Stomach (tissue), 19 donors: ENCODE measurements around the gene SULT1C4. TPM values are rescaled to one million over a fixed set of nuclear protein-coding genes. Genes with fewer than 3 reads are reported as not detected.

Experiments used
- DNase-seq, 2 donors: peaks; one replicate each; pipeline versions ENCODE4 v3.0.0 to v3.0.0-alpha.2; 2013 to 2019
- H3K27ac ChIP-seq, 5 donors: fragments of 200-600 bp in 4 of 5; sonication (generic) in 4 of 5; one replicate each; pipeline ENCODE4 v1.5.1; 2013 to 2019; ENCODE audit warnings: mild to moderate bottlenecking in 1 of 5, moderate library complexity in 1 of 5
- H3K27me3 ChIP-seq, 3 donors: fragments of 200-600 bp; sonication (generic); one replicate each; pipeline ENCODE4 v1.5.1; 2017 to 2019; ENCODE audit warnings: mixed run types in 1 of 3
- H3K36me3 ChIP-seq, 4 donors: fragments of 200-600 bp; sonication (generic); 1 replicate in 3 of 4; 2 replicates in 1 of 4; pipeline ENCODE4 v1.5.1; 2016 to 2019
- H3K4me1 ChIP-seq, 4 donors: fragments of 200-600 bp; sonication (generic); one replicate each; pipeline ENCODE4 v1.5.1; 2016 to 2019
- H3K4me3 ChIP-seq, 4 donors: fragments of 200-600 bp; sonication (generic) in 3 of 4; one replicate each; pipeline ENCODE4 v1.5.1; 2016 to 2019; ENCODE audit warnings: mild to moderate bottlenecking in 1 of 4
- H3K9me3 ChIP-seq, 4 donors: fragments of 200-600 bp; sonication (generic); one replicate each; pipeline ENCODE4 v1.5.1; 2016 to 2019
- EP300 ChIP-seq: sonication (generic); formaldehyde crosslinking; IDR thresholded peaks from one replicate; pipeline ENCODE4 v1.6.1; 2017; ENCODE audit warnings: antibody characterized with exemption
- POLR2A ChIP-seq, 4 donors: fragments of 450-650 bp; IDR thresholded peaks; one replicate each; pipeline ENCODE4 v1.6.1; 2016; ENCODE audit warnings: antibody characterized with exemption in 4 of 4, control low read depth in 2 of 4, mild to moderate bottlenecking in 1 of 4, moderate library complexity in 1 of 4
- POLR2AphosphoS5 ChIP-seq, 3 donors: sonication (generic); formaldehyde crosslinking; IDR thresholded peaks; one replicate each; pipeline ENCODE4 v1.6.1; 2016; ENCODE audit warnings: antibody characterized with exemption in 3 of 3
- WGBS, 5 donors: extraction: QIAGEN DNeasy Blood & Tissue Kit in 3 of 5; methylation state at CpG; one replicate each; pipeline versions ENCODE4 v1.1.5 to v1.1.7; 2013 to 2018; 5-methylcytosine and 5-hydroxymethylcytosine counted together
- intact Hi-C: fragments of 100-400 bp; cut with DNase I; formaldehyde crosslinking; loops from one replicate; pipeline ENCODE4 v1.15.1; 2023; ENCODE audit warnings: low total_unique reads
- long read RNA-seq, 10 donors: transcript quantifications; one replicate each; lab custom pipeline, GENCODE V29; 2026
- polyA plus RNA-seq, 3 donors: library from polyadenylated mRNA; stranded (reverse); fragments of 200-250 nt; gene quantifications; one replicate each; pipeline ENCODE4 v1.2.3, GENCODE V29; 2013
- total RNA-seq, 5 donors: library from RNA; depleted of rRNA; stranded (reverse); fragments of >200 nt; gene quantifications; one replicate each; pipeline versions ENCODE4 v1.1.0 to v1.2.3, GENCODE V29; 2014 to 2016
- TF ChIP-seq, protein P1 (sequence below), 7 experiments: fragments of 450-650 bp in 4 of 7; fragments of 200-600 bp in 3 of 7; sonication (generic) in 3 of 7; IDR thresholded peaks; one replicate each; pipeline ENCODE4 v1.5.1; 2016 to 2019; ENCODE audit warnings: antibody characterized with exemption in 7 of 7, control low read depth in 2 of 7, mild to moderate bottlenecking in 1 of 7
- donor health status: healthy with polysubstance abuse.
- donor health status: Bipolar disorder and iron deficiency.
- donor health status: healthy.

Gene SULT1C4
- total RNA-seq = 10 to 100 TPM in 1 of 5 donors, 1 to 10 TPM in 1, not detected in 3; 2.5 to 20.7 TPM
- polyA plus RNA-seq = 1 to 10 TPM in 1 of 3 donors, under 1 TPM in 2; 0.62 to 2.0 (median 0.73) TPM
- long read RNA-seq, donor 1 = 0 reads
- long read RNA-seq, donor 2, partial matches to known transcripts = 0 of 5 reads
- long read RNA-seq, donor 2, other reads (novel, unspliced or antisense) = 0 of 5 reads
- long read RNA-seq, donor 3, transcript SULT1C4-202 (5 exons, 1,045 nt) = major isoform, 5 of 6 reads
- long read RNA-seq, donor 3, partial matches to known transcripts = 0 of 6 reads
- long read RNA-seq, donor 3, other reads (novel, unspliced or antisense) = 0 of 6 reads
- long read RNA-seq, donor 4, partial matches to known transcripts = 0 of 1 reads
- long read RNA-seq, donor 4, other reads (novel, unspliced or antisense) = 0 of 1 reads
- long read RNA-seq, donor 5, partial matches to known transcripts = 0 of 4 reads
- long read RNA-seq, donor 5, other reads (novel, unspliced or antisense) = 0 of 4 reads
- long read RNA-seq, donor 6 = 0 reads
- long read RNA-seq, donor 7, transcript SULT1C4-202 (5 exons, 1,045 nt) = major isoform, 7 of 7 reads
- long read RNA-seq, donor 7, partial matches to known transcripts = 0 of 7 reads
- long read RNA-seq, donor 7, other reads (novel, unspliced or antisense) = 0 of 7 reads
- long read RNA-seq, donor 8, transcript SULT1C4-202 (5 exons, 1,045 nt) = major isoform, 5 of 7 reads
- long read RNA-seq, donor 8, partial matches to known transcripts = 0 of 7 reads
- long read RNA-seq, donor 8, other reads (novel, unspliced or antisense) = 0 of 7 reads
- long read RNA-seq, donor 9, partial matches to known transcripts = 0 of 3 reads
- long read RNA-seq, donor 9, other reads (novel, unspliced or antisense) = 0 of 3 reads
- long read RNA-seq, donor 10 = 0 reads

DNA sequence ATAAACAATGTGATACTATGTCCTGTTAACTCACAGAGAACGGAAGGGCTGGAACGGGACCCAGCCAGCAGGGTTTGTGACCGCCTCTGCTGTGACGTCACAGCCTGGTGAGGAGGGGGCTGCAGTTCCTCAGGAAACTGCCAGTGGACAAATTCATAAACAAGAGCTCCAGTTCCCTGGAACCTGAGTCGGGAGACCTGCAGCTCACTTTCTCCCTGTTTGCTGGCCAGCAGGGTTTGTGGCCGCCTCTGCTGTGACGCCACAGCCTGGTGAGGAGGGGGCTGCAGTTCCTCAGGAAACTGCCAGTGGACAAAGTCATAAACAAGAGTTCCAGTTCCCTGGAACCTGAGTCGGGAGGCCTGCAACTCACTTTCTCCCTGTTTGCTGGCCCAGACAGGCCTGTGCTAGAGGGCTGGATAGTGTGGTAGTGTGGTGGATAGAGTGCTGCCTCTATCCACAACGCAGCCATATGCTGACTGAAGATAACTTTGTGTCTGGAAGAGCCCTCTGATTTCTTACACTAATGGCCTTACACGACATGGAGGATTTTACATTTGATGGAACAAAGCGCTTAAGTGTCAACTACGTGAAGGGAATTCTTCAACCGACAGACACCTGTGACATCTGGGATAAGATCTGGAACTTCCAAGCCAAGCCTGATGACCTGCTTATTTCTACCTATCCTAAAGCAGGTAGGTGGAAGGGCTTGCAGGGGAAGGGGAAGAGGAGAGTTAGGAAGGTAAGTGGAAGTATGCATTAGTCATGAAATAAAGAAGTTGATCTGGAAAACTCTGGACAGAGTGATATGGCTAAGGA is at the start of gene SULT1C4:
TSS of gene SULT1C4 (plus strand) at position 140 of the 816 bp plus-strand sequence. CDS start at position 524, 384 bp downstream.
- H3K27me3 ChIP-seq = no peaks in the 10 kb centered on the region
- intact Hi-C loops = no loop called here
- peak in 1 of 2 donors; percentile 96 for DNase-seq
- peaks cover 0 to 30% (median 14%) of the 10 kb centered on the region in 4 donors for H3K4me1 ChIP-seq
- peak within 1 kb of the TSS; percentile 29 to 39 (median 34) for H3K4me3 ChIP-seq
- H3K9me3 ChIP-seq = no peaks in the 10 kb centered on the region
- TF ChIP-seq, protein P1, sequence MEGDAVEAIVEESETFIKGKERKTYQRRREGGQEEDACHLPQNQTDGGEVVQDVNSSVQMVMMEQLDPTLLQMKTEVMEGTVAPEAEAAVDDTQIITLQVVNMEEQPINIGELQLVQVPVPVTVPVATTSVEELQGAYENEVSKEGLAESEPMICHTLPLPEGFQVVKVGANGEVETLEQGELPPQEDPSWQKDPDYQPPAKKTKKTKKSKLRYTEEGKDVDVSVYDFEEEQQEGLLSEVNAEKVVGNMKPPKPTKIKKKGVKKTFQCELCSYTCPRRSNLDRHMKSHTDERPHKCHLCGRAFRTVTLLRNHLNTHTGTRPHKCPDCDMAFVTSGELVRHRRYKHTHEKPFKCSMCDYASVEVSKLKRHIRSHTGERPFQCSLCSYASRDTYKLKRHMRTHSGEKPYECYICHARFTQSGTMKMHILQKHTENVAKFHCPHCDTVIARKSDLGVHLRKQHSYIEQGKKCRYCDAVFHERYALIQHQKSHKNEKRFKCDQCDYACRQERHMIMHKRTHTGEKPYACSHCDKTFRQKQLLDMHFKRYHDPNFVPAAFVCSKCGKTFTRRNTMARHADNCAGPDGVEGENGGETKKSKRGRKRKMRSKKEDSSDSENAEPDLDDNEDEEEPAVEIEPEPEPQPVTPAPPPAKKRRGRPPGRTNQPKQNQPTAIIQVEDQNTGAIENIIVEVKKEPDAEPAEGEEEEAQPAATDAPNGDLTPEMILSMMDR (IDR thresholded peaks at IDR 0.05) = no peak
- TF ChIP-seq POLR2AphosphoS5 (IDR thresholded peaks at IDR 0.05) = no peak
- TF ChIP-seq POLR2A (IDR thresholded peaks at IDR 0.05) = no peak
- TF ChIP-seq EP300 = no peak
- WGBS, 5 donors = 38 to 55% (median 50%) methylated on average over 13 of the region's 13 CpGs
- peak within 1 kb of the TSS in 4 of 5 donors; percentile 39 to 80 (median 68) for H3K27ac ChIP-seq
- H3K36me3 ChIP-seq = peaks cover 0 to 2% (median 0%) of the 10 kb centered on the region in 4 donors

DNA sequence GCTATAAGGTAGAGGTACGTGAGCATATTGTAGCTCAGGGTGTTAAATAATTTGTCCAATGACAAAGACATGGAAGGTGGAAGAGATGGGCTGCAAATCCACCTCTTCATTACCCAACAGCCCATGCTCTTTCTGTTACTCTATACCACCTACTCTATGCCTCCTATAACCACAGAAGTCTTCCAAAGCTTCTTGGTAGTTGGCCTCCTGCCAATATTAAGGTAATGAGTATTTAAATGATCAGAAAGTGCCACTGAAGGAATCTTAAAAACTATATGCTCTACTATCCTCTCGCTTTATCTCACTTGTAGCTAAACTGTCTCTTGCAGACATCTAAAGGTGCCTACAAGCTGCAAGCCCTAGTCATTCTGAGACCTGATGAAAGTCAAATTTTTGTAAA is 48.0 kb upstream of the SULT1C4 start:
- H3K9me3 ChIP-seq = no peaks in the 10 kb centered on the region
- no peak for TF ChIP-seq POLR2A (IDR thresholded peaks at IDR 0.05)
- TF ChIP-seq, protein P1 (IDR thresholded peaks at IDR 0.05) = no peak
- no peak for TF ChIP-seq EP300
- TF ChIP-seq POLR2AphosphoS5 (IDR thresholded peaks at IDR 0.05) = no peak
- no peak overlapping the region for H3K4me3 ChIP-seq
- no peak overlapping the region for H3K27ac ChIP-seq
- H3K36me3 ChIP-seq = no peaks in the 10 kb centered on the region
- no peaks in the 10 kb centered on the region for H3K4me1 ChIP-seq
- H3K27me3 ChIP-seq = no peaks in the 10 kb centered on the region
- intact Hi-C loops = no loop called here
- no peak for DNase-seq
- 95 to 100% (median 96%) methylated on average over 2 of the region's 2 CpGs for WGBS, 5 donors

DNA sequence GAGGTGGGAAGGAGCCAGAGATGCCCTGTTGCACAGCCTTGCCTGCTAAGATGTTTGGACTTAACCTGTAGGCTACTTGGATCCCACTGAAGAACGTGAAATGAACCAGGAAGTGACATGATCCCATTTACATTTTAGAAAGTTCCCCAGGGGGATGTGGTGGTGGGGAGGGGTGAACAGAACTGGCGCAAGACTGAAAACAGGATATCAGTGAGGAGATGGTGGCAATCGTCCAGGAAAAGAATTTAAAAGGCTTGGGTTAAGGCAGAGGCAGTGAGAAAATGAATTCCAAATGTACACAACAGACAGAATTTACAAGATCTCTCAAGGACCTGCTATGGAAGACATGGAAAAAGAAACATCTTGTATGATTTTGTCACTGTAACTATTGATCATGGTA is 46.8 kb upstream of the SULT1C4 start:
- peak in 1 of 2 donors; percentile 69 for DNase-seq
- H3K27ac ChIP-seq = no peak overlapping the region
- H3K4me1 ChIP-seq = no peaks in the 10 kb centered on the region
- H3K9me3 ChIP-seq = no peaks in the 10 kb centered on the region
- TF ChIP-seq POLR2A (IDR thresholded peaks at IDR 0.05) = no peak
- TF ChIP-seq, protein P1 (IDR thresholded peaks at IDR 0.05) = no peak
- TF ChIP-seq EP300 = no peak
- no peak for TF ChIP-seq POLR2AphosphoS5 (IDR thresholded peaks at IDR 0.05)
- H3K4me3 ChIP-seq = no peak overlapping the region
- intact Hi-C loops = no loop called here
- H3K27me3 ChIP-seq = no peaks in the 10 kb centered on the region
- 24 to 42% (median 40%) methylated on average over 3 of the region's 3 CpGs for WGBS, 5 donors
- no peaks in the 10 kb centered on the region for H3K36me3 ChIP-seq
